Measurements from ENCODE around the gene AQP7.

Gene AQP7

GRCh38 chr9:33439731-33440130 lies 37.4 kb upstream of the AQP7 start:
- Histone ChIP-seq H3K27me3 (replicated peaks in 2 of 5; ENCODE audit: control insufficient read depth in 4 of 5, insufficient read depth in 5 of 5, low read length in 4 of 5) (no peaks in the 10 kb centered on the region), H3K4me3 (ENCODE audit: control insufficient read depth in 1 of 7, extremely low read depth in 1 of 7, insufficient read depth in 4 of 7, low read depth in 2 of 7, low read length in 6 of 7) (no peak overlapping the region), H3K27ac (ENCODE audit: insufficient read depth in 1 of 2, low read depth in 1 of 2, low read length in 2 of 2, poor library complexity in 1 of 2, severe bottlenecking in 2 of 2) (no peak overlapping the region), H3K36me3 (ENCODE audit: control insufficient read depth in 4 of 4, insufficient read depth in 4 of 4, low read length in 3 of 4) (no peaks in the 10 kb centered on the region), H3K4me1 (ENCODE audit: control extremely low read depth in 1 of 4, control insufficient read depth in 4 of 4, insufficient read depth in 4 of 4, low read length in 3 of 4) (peaks cover 0 to 16% (median 1%) of the 10 kb centered on the region in 4 experiments), H3K9me3 (ENCODE audit: control extremely low read depth in 1 of 5, control insufficient read depth in 4 of 5, insufficient read depth in 2 of 5, low read depth in 1 of 5, low read length in 4 of 5) (no peaks in the 10 kb centered on the region)
- ChIA-PET POLR2A (no interaction called here), CTCF (interaction anchor here (1.0 to 2.3 kb wide), 4 partner anchors 10 to 65 kb away, joined by 4 to 14 read pairs (median 4); no protein-coding TSS in a partner anchor)
- 94% methylated on average over 6 of the region's 6 CpGs for WGBS (ENCODE audit: insufficient coverage)
- no peak for DNase-seq

DNA sequence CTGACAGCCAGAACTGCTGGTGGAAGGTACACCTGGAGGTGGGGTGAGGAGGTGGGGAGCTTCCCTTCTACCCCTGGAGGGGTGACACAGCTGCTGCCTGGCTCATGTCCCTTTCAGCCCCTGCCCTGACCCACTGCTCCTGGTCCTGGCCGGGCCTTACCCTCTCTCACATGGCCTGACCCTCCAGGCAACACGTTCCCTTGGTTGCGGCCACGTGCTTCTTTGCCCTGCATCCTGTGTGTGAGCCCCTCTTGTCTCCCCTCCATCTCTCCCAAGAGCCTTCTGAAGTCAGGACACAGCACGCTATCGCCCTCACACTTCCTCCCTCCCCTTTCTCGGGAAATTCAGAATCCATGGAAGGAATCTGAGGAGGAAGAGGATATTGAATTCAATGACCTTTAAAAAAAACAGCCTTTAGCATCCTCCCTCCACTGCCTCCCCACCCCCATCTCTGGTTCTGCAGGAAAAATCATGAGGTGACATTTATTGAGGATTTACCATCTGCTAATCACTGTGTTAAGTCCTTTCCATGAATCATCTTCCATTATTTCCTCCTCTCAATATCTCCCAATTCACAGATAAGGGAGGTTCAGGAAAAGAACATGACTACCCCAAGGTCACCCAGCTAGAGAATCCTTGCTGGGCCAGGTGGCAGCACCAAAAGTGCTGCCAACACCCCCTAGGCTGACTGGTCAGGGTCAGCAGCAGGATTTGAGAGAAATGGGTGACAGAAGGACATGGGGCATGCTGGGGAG lies 36.7 kb upstream of the AQP7 start:
- POLR2A ChIA-PET = no interaction called here
- no peak for DNase-seq
- WGBS (ENCODE audit: insufficient coverage) = 92% methylated on average over 4 of the region's 7 CpGs
- Histone ChIP-seq H3K27ac (ENCODE audit: insufficient read depth in 1 of 2, low read depth in 1 of 2, low read length in 2 of 2, poor library complexity in 1 of 2, severe bottlenecking in 2 of 2) (no peak overlapping the region), H3K9me3 (ENCODE audit: control extremely low read depth in 1 of 5, control insufficient read depth in 4 of 5, insufficient read depth in 2 of 5, low read depth in 1 of 5, low read length in 4 of 5) (no peaks in the 10 kb centered on the region), H3K27me3 (replicated peaks in 2 of 5; ENCODE audit: control insufficient read depth in 4 of 5, insufficient read depth in 5 of 5, low read length in 4 of 5) (no peaks in the 10 kb centered on the region), H3K4me3 (ENCODE audit: control insufficient read depth in 1 of 7, extremely low read depth in 1 of 7, insufficient read depth in 4 of 7, low read depth in 2 of 7, low read length in 6 of 7) (no peak overlapping the region), H3K36me3 (ENCODE audit: control insufficient read depth in 4 of 4, insufficient read depth in 4 of 4, low read length in 3 of 4) (no peaks in the 10 kb centered on the region), H3K4me1 (ENCODE audit: control extremely low read depth in 1 of 4, control insufficient read depth in 4 of 4, insufficient read depth in 4 of 4, low read length in 3 of 4) (peaks cover 0 to 15% (median 1%) of the 10 kb centered on the region in 4 experiments)
- CTCF ChIA-PET = interaction anchor here (1.0 to 3.8 kb wide), 3 partner anchors 10 to 21 kb away, joined by 3 to 15 read pairs (median 14); no protein-coding TSS in a partner anchor

DNA sequence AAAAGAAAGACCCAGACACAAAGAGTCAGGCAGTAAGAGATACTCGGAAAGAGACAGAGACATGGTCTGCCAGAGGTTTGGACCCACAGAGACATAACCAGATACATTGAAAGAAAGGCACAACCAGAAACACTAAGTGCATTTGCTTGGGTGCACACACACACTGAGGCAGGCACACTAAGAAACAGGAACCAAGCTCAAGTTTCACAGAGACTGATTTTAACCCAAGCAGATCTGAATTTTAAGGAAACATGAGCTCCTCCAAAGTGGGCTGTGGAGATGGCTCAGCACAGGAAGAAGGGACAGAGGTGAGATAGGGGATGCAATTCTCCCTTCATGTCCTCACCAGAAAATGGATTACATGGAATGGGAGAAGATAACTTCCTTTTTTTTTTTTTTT lies 35.5 kb upstream of the AQP7 start:
- WGBS (ENCODE audit: insufficient coverage) = 50% methylated on average over 1 of the region's 1 CpG
- Histone ChIP-seq H3K4me1 (ENCODE audit: control extremely low read depth in 1 of 4, control insufficient read depth in 4 of 4, insufficient read depth in 4 of 4, low read length in 3 of 4) (peaks cover 0 to 7% (median 1%) of the 10 kb centered on the region in 4 experiments), H3K27ac (ENCODE audit: insufficient read depth in 1 of 2, low read depth in 1 of 2, low read length in 2 of 2, poor library complexity in 1 of 2, severe bottlenecking in 2 of 2) (no peak overlapping the region), H3K9me3 (ENCODE audit: control extremely low read depth in 1 of 5, control insufficient read depth in 4 of 5, insufficient read depth in 2 of 5, low read depth in 1 of 5, low read length in 4 of 5) (no peaks in the 10 kb centered on the region), H3K27me3 (replicated peaks in 2 of 5; ENCODE audit: control insufficient read depth in 4 of 5, insufficient read depth in 5 of 5, low read length in 4 of 5) (no peaks in the 10 kb centered on the region), H3K4me3 (ENCODE audit: control insufficient read depth in 1 of 7, extremely low read depth in 1 of 7, insufficient read depth in 4 of 7, low read depth in 2 of 7, low read length in 6 of 7) (no peak overlapping the region), H3K36me3 (ENCODE audit: control insufficient read depth in 4 of 4, insufficient read depth in 4 of 4, low read length in 3 of 4) (no peaks in the 10 kb centered on the region)
- DNase-seq = no peak
- ChIA-PET POLR2A (interaction anchor here (0.5 kb wide), 1 partner anchor 11 kb away, joined by 3 read pairs; no protein-coding TSS in a partner anchor), CTCF (interaction anchor here (1.3 to 3.8 kb wide), 4 partner anchors 12 to 29 kb away, joined by 3 to 15 read pairs (median 9); no protein-coding TSS in a partner anchor)

GRCh38 chr9:33437205-33437604 lies 34.8 kb upstream of the AQP7 start:
- POLR2A ChIA-PET = interaction anchor here (0.6 kb wide), 1 partner anchor 24 kb away, joined by 4 read pairs; no protein-coding TSS in a partner anchor
- no peaks in the 10 kb centered on the region for H3K36me3 ChIP-seq (ENCODE audit: control insufficient read depth in 4 of 4, insufficient read depth in 4 of 4, low read length in 3 of 4)
- no peak overlapping the region for H3K4me3 ChIP-seq (ENCODE audit: control insufficient read depth in 1 of 7, extremely low read depth in 1 of 7, insufficient read depth in 4 of 7, low read depth in 2 of 7, low read length in 6 of 7)
- no peak for DNase-seq
- no peak overlapping the region for H3K27ac ChIP-seq (ENCODE audit: insufficient read depth in 1 of 2, low read depth in 1 of 2, low read length in 2 of 2, poor library complexity in 1 of 2, severe bottlenecking in 2 of 2)
- H3K27me3 ChIP-seq (replicated peaks in 2 of 5; ENCODE audit: control insufficient read depth in 4 of 5, insufficient read depth in 5 of 5, low read length in 4 of 5) = no peaks in the 10 kb centered on the region
- peaks cover 0 to 7% (median 1%) of the 10 kb centered on the region in 4 experiments for H3K4me1 ChIP-seq (ENCODE audit: control extremely low read depth in 1 of 4, control insufficient read depth in 4 of 4, insufficient read depth in 4 of 4, low read length in 3 of 4)
- CTCF ChIA-PET = interaction anchor here (1.3 to 3.8 kb wide), 3 partner anchors 15 to 30 kb away, joined by 3 to 15 read pairs (median 4); no protein-coding TSS in a partner anchor
- no CpG with 5 or more reads among the region's 2 CpGs for WGBS (ENCODE audit: insufficient coverage)
- no peaks in the 10 kb centered on the region for H3K9me3 ChIP-seq (ENCODE audit: control extremely low read depth in 1 of 5, control insufficient read depth in 4 of 5, insufficient read depth in 2 of 5, low read depth in 1 of 5, low read length in 4 of 5)

- WGBS (ENCODE audit: insufficient coverage) = 85% methylated on average over 8 of the region's 8 CpGs
- ChIA-PET POLR2A (no interaction called here), CTCF (interaction anchor here (3.8 kb wide), 1 partner anchor 16 kb away, joined by 15 read pairs; no protein-coding TSS in a partner anchor)
- Histone ChIP-seq H3K4me3 (ENCODE audit: control insufficient read depth in 1 of 7, extremely low read depth in 1 of 7, insufficient read depth in 4 of 7, low read depth in 2 of 7, low read length in 6 of 7) (no peak overlapping the region), H3K36me3 (ENCODE audit: control insufficient read depth in 4 of 4, insufficient read depth in 4 of 4, low read length in 3 of 4) (no peaks in the 10 kb centered on the region), H3K4me1 (ENCODE audit: control extremely low read depth in 1 of 4, control insufficient read depth in 4 of 4, insufficient read depth in 4 of 4, low read length in 3 of 4) (peaks cover 0 to 7% (median 1%) of the 10 kb centered on the region in 4 experiments), H3K27ac (ENCODE audit: insufficient read depth in 1 of 2, low read depth in 1 of 2, low read length in 2 of 2, poor library complexity in 1 of 2, severe bottlenecking in 2 of 2) (no peak overlapping the region), H3K27me3 (replicated peaks in 2 of 5; ENCODE audit: control insufficient read depth in 4 of 5, insufficient read depth in 5 of 5, low read length in 4 of 5) (no peaks in the 10 kb centered on the region), H3K9me3 (ENCODE audit: control extremely low read depth in 1 of 5, control insufficient read depth in 4 of 5, insufficient read depth in 2 of 5, low read depth in 1 of 5, low read length in 4 of 5) (no peaks in the 10 kb centered on the region)
- no peak for DNase-seq
Measured at GRCh38 chr9:33436445-33436844, 34.1 kb upstream of the AQP7 start.

DNA sequence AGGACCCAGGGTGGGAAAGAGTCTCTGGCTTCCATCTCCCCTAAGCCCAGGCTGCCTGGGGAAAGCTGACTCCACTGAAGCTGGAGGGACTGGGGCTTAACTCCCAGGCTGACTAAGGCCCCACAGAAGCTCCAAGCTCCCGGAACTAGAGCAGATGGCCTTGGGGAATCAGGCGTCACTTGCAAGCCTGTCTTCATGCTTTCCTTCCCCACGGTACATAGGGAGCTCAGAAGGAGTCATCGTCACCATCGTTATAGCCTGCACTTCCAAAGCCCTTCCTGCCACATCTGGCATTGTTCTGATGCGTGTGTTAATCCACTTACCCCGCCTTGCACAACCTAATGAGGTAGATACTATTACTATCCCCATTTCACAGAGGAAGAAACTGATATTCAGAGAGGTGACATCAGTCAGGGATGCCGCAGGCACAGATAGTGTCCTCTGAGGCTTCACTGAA lies 33.5 kb upstream of the AQP7 start:
- CTCF ChIA-PET = interaction anchor here (1.0 to 3.8 kb wide), 3 partner anchors 8 to 17 kb away, joined by 3 to 15 read pairs (median 5); partner anchors contain the start of gene AQP3
- WGBS (ENCODE audit: insufficient coverage) = 92% methylated on average over 8 of the region's 8 CpGs
- no peaks in the 10 kb centered on the region for H3K27me3 ChIP-seq (replicated peaks in 2 of 5; ENCODE audit: control insufficient read depth in 4 of 5, insufficient read depth in 5 of 5, low read length in 4 of 5)
- H3K36me3 ChIP-seq (ENCODE audit: control insufficient read depth in 4 of 4, insufficient read depth in 4 of 4, low read length in 3 of 4) = no peaks in the 10 kb centered on the region
- no peak overlapping the region for H3K4me3 ChIP-seq (ENCODE audit: control insufficient read depth in 1 of 7, extremely low read depth in 1 of 7, insufficient read depth in 4 of 7, low read depth in 2 of 7, low read length in 6 of 7)
- no peak for DNase-seq
- no peaks in the 10 kb centered on the region for H3K9me3 ChIP-seq (ENCODE audit: control extremely low read depth in 1 of 5, control insufficient read depth in 4 of 5, insufficient read depth in 2 of 5, low read depth in 1 of 5, low read length in 4 of 5)
- no peak overlapping the region for H3K27ac ChIP-seq (ENCODE audit: insufficient read depth in 1 of 2, low read depth in 1 of 2, low read length in 2 of 2, poor library complexity in 1 of 2, severe bottlenecking in 2 of 2)
- peaks cover 0 to 10% (median 1%) of the 10 kb centered on the region in 4 experiments for H3K4me1 ChIP-seq (ENCODE audit: control extremely low read depth in 1 of 4, control insufficient read depth in 4 of 4, insufficient read depth in 4 of 4, low read length in 3 of 4)
- POLR2A ChIA-PET = no interaction called here
